ENCODE measurements around the gene KRTAP10-11.

GRCh38 chr21:44603911-44604310 is 42.3 kb upstream of the KRTAP10-11 start:
- TF ChIP-seq CTCF (IDR thresholded peaks at IDR 0.05; ENCODE audit: low read depth, low read length, poor library complexity, severe bottlenecking), result no peak
- TF ChIP-seq EZH2phosphoT487 (IDR thresholded peaks at IDR 0.05; ENCODE audit: borderline replicate concordance, low read length), result no peak
